Lung (tissue), 12 donors: ENCODE data around the gene DNAJB12. TPM values are rescaled to one million over a fixed set of nuclear protein-coding genes. Genes with fewer than 3 reads are reported as not detected.
A peak's percentile ranks its signal among the peaks of the same experiment; 100 is the strongest.

Experiments
- ATAC-seq: fragments of 200-7000 bp; cut with Tn5 transposase; one replicate; pipeline ENCODE4 v1.9.1; 2020; ENCODE audit warnings: moderate number of reproducible peaks; ENCODE audit not compliant: insufficient read depth, low FRiP score
- DNase-seq, 3 donors: peaks; one replicate each; pipeline ENCODE4 v3.0.0-alpha.2; 2013 to 2017
- H3K27ac ChIP-seq, 2 donors: one replicate each; pipeline ENCODE4 v1.5.1; 2013; ENCODE audit warnings: mild to moderate bottlenecking in 2 of 2, moderate library complexity in 2 of 2, control low read depth in 1 of 2, inconsistent platforms in 1 of 2, low read depth in 1 of 2, low read length in 1 of 2
- H3K27me3 ChIP-seq, 3 donors: one replicate each; pipeline ENCODE4 v1.5.1; 2013; ENCODE audit warnings: low read length in 2 of 3; ENCODE audit not compliant: control insufficient read depth in 3 of 3, insufficient read depth in 3 of 3
- H3K36me3 ChIP-seq, 4 donors: one replicate each; pipeline ENCODE4 v1.5.1; 2013; ENCODE audit warnings: low read length in 4 of 4, mild to moderate bottlenecking in 1 of 4, moderate library complexity in 1 of 4; ENCODE audit not compliant: control insufficient read depth in 4 of 4, insufficient read depth in 4 of 4
- H3K4me1 ChIP-seq, 5 donors: one replicate each; pipeline ENCODE4 v1.5.1; 2013; ENCODE audit warnings: low read length in 5 of 5, mild to moderate bottlenecking in 2 of 5, moderate library complexity in 1 of 5; ENCODE audit not compliant: control insufficient read depth in 5 of 5, insufficient read depth in 5 of 5
- H3K4me3 ChIP-seq: one replicate; pipeline ENCODE4 v1.5.1; 2013; ENCODE audit warnings: mild to moderate bottlenecking, control low read depth, moderate library complexity
- H3K9ac ChIP-seq, 2 donors: one replicate each; pipeline ENCODE4 v1.5.1; 2013; ENCODE audit warnings: low read length in 2 of 2, control low read depth in 1 of 2; ENCODE audit not compliant: insufficient read depth in 1 of 2
- H3K9me3 ChIP-seq, 4 donors: one replicate each; pipeline ENCODE4 v1.5.1; 2013; ENCODE audit warnings: low read length in 3 of 4, mild to moderate bottlenecking in 1 of 4, moderate library complexity in 1 of 4; ENCODE audit not compliant: control insufficient read depth in 4 of 4, insufficient read depth in 3 of 4
- CTCF ChIP-seq: IDR thresholded peaks from 2 replicates; pipeline ENCODE4 v1.5.1; 2012; ENCODE audit warnings: mild to moderate bottlenecking; ENCODE audit errors: control extremely low read depth, extremely low read depth
- WGBS, 2 donors: extraction: QIAGEN DNeasy Blood & Tissue Kit; methylation state at CpG; one replicate each; pipeline ENCODE4 v1.1.7; 2013; 5-methylcytosine and 5-hydroxymethylcytosine counted together
- polyA plus RNA-seq, 2 donors: library from polyadenylated mRNA; stranded (reverse); fragments of 200-250 nt; gene quantifications; one replicate each; pipeline ENCODE4 v1.2.1, GENCODE V29; 2013
- total RNA-seq, 2 donors: library from RNA; depleted of rRNA in 1 of 2; stranded (reverse); fragments of >200 nt in 1 of 2; gene quantifications; one replicate each; pipeline ENCODE4 v1.2.1, GENCODE V29; 2014 to 2021
- donor health status: control.
- donor health status: control.
- donor health status: Bipolar disorder and iron deficiency.
- donor health status: healthy.
- donor health status: DM: yes; HTN: yes; CAD: no.

The DNAJB12 gene
- total and polyA plus RNA-seq, 4 donors, result 30.0 to 38.7 (median 32.1) TPM

GRCh38 chr10:72295330-72295910 is 59.3 kb downstream of the DNAJB12 start:
- Histone ChIP-seq H3K4me3 (no peak overlapping the region), H3K4me1 (peaks cover 0 to 14% (median 3%) of the 10 kb centered on the region in 5 donors), H3K27ac (peak overlapping the region in 1 of 2 donors; percentile 25), H3K27me3 (no peaks in the 10 kb centered on the region), H3K36me3 (no peaks in the 10 kb centered on the region), H3K9me3 (no peaks in the 10 kb centered on the region), H3K9ac (no peak overlapping the region)
- DNase-seq (no peak), ATAC-seq (no peak)
- WGBS, 2 donors, result 86 to 91% methylated on average over 8 of the region's 8 CpGs
- no peak for TF ChIP-seq CTCF

- H3K36me3 ChIP-seq, result no peaks in the 10 kb centered on the region
- H3K9ac ChIP-seq, result no peak overlapping the region
- H3K27ac ChIP-seq, result no peak overlapping the region
- H3K9me3 ChIP-seq, result no peaks in the 10 kb centered on the region
- ATAC-seq (no peak), DNase-seq (no peak)
- WGBS, 2 donors, result 72 to 83% methylated on average over 6 of the region's 6 CpGs
- TF ChIP-seq CTCF, result no peak
- no peaks in the 10 kb centered on the region for H3K27me3 ChIP-seq
- H3K4me1 ChIP-seq, result peaks cover 0 to 3% (median 0%) of the 10 kb centered on the region in 5 donors
- H3K4me3 ChIP-seq, result no peak overlapping the region
Measured at GRCh38 chr10:72292223-72292691, 62.5 kb downstream of the DNAJB12 start.

DNA sequence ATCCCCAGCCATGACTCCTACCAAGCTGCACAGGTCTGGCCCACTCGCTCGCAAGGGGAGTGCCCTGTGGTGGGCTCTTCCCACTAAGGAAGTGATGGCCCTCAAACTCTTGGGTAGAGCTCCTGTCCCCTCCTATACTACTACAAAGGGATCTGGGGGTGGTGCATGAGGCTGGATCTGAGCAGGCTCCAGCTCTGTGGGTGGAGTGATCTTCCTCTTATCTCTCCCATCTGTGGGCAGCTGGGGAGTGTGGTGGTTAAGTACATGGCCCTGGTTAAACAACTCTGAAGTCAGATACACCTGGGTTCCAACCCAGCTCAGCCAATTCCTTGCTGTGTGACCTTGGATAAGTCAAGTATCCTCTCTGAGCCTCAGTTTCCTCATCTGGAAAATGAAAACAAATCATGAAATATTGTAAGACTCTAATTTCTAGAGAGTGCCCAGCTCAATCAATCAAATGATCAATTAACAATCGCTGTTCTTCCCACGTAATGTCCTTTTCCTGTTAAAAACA is 63.6 kb downstream of the DNAJB12 start:
- no peaks in the 10 kb centered on the region for H3K36me3 ChIP-seq
- no peak for TF ChIP-seq CTCF
- H3K27ac ChIP-seq, result no peak overlapping the region
- 91 to 94% methylated on average over 4 of the region's 4 CpGs for WGBS, 2 donors
- H3K27me3 ChIP-seq, result no peaks in the 10 kb centered on the region
- no peaks in the 10 kb centered on the region for H3K4me1 ChIP-seq
- no peak for DNase-seq
- H3K9me3 ChIP-seq, result no peaks in the 10 kb centered on the region
- no peak for ATAC-seq
- H3K4me3 ChIP-seq, result no peak overlapping the region
- H3K9ac ChIP-seq, result no peak overlapping the region
